Neural progenitor cell (in vitro differentiated cells): ENCODE measurements around the gene RASL10A. TPM values are rescaled to one million over a fixed set of nuclear protein-coding genes. Genes with fewer than 3 reads are reported as not detected.

Experiments
- DNase-seq: peaks from one replicate; pipeline ENCODE4 v3.0.0-alpha.2; 2016; ENCODE audit warnings: low spot score
- H2AFZ ChIP-seq: fragments of 200-600 bp; sonication (generic); replicated peaks from 2 replicates; pipeline ENCODE4 v1.6.1; 2016; ENCODE audit warnings: antibody characterized with exemption
- H3F3A ChIP-seq: fragments of 200-600 bp; sonication (generic); 2 replicates; pipeline ENCODE4 v1.6.1; 2016; ENCODE audit warnings: antibody characterized with exemption, low read depth
- H3K27ac ChIP-seq: fragments of 200-600 bp; sonication (generic); 2 replicates; pipeline ENCODE4 v1.5.1; 2016; ENCODE audit warnings: mild to moderate bottlenecking
- H3K27me3 ChIP-seq: fragments of 200-600 bp; sonication (generic); 2 replicates; pipeline ENCODE4 v1.6.1; 2016; ENCODE audit warnings: mild to moderate bottlenecking, moderate library complexity
- H3K36me3 ChIP-seq: fragments of 200-600 bp; sonication (generic); 2 replicates; pipeline ENCODE4 v1.5.1; 2016
- H3K4me1 ChIP-seq: fragments of 200-600 bp; sonication (generic); 2 replicates; pipeline ENCODE4 v1.6.1; 2016; ENCODE audit warnings: mixed run types
- H3K4me2 ChIP-seq: fragments of 200-600 bp; sonication (generic); 2 replicates; pipeline ENCODE4 v1.6.1; 2016
- H3K4me3 ChIP-seq: fragments of 200-600 bp; sonication (generic); 2 replicates; pipeline ENCODE4 v1.5.1; 2016
- H3K79me2 ChIP-seq: fragments of 200-600 bp; sonication (generic); 2 replicates; pipeline ENCODE4 v1.6.1; 2016; ENCODE audit warnings: low read depth
- H3K9ac ChIP-seq: fragments of 200-600 bp; sonication (generic); 2 replicates; pipeline ENCODE4 v1.6.1; 2016
- H3K9me3 ChIP-seq: fragments of 200-600 bp; sonication (generic); 2 replicates; pipeline ENCODE4 v1.5.1; 2016; ENCODE audit warnings: low read depth
- H4K20me1 ChIP-seq: fragments of 200-600 bp; sonication (generic); 2 replicates; pipeline ENCODE4 v1.6.1; 2016; ENCODE audit warnings: low read depth
- H3K27ac Mint-ChIP-seq: 3 replicates; pipeline ENCODE4 v1.8.0; 2021; ENCODE audit warnings: mixed read lengths
- H3K27me3 Mint-ChIP-seq: 2 replicates; pipeline ENCODE4 v1.8.0; 2022; ENCODE audit warnings: low read depth, mild to moderate bottlenecking, inconsistent platforms, moderate library complexity, mixed read lengths; ENCODE audit not compliant: insufficient read depth
- H3K36me3 Mint-ChIP-seq: 3 replicates; pipeline ENCODE4 v1.8.0; 2021; ENCODE audit warnings: mixed read lengths
- H3K4me1 Mint-ChIP-seq: 3 replicates; pipeline ENCODE4 v1.8.0; 2021; ENCODE audit warnings: mixed read lengths
- H3K4me3 Mint-ChIP-seq: 3 replicates; pipeline ENCODE4 v1.8.0; 2021; ENCODE audit warnings: mild to moderate bottlenecking, moderate library complexity, mixed read lengths
- H3K9me3 Mint-ChIP-seq: 3 replicates; pipeline ENCODE4 v1.8.0; 2020; ENCODE audit warnings: mixed read lengths
- EZH2 ChIP-seq: fragments of 200-600 bp; sonication (generic); IDR thresholded peaks from 2 replicates; pipeline ENCODE4 v1.6.1; 2017; ENCODE audit warnings: antibody characterized with exemption, mild to moderate bottlenecking, moderate library complexity
- EZH2phosphoT487 ChIP-seq: fragments of 200-600 bp; sonication (generic); IDR thresholded peaks from 2 replicates; pipeline ENCODE4 v1.6.1; 2017; ENCODE audit warnings: antibody characterized with exemption
- total RNA-seq: library from RNA; depleted of rRNA; stranded (reverse); fragments of >200 nt; gene quantifications from 2 replicates; pipeline ENCODE4 v1.2.3, GENCODE V29; 2015; ENCODE audit warnings: low replicate concordance
- TF ChIP-seq, protein P1 (sequence below): fragments of 200-600 bp; sonication (generic); IDR thresholded peaks from 2 replicates; pipeline ENCODE4 v1.5.1; 2017; ENCODE audit warnings: antibody characterized with exemption, mild to moderate bottlenecking

Gene RASL10A
- total RNA-seq, 1 donor from 2014 or later = 0.26 TPM

DNA sequence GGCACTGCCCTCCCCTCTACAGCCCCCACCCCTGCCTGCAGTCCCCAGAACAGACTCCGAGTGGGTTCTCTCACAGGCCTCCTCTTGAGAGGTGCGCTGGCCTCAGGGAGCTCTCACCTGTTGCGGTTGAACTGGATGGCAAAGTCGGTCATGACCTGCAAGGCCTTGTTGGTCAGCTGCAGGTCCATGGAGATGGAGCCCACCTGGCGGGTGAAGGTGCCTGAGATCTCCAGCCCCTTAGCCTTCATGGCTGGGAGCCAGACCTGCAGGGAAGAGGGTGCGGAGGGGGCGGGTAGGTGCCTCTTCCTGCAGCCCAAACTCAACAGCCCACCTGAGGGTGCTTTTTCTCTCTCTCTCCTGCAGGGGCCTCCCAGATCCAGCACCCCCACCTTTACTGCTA, 18.7 kb upstream of the RASL10A start:
- Histone ChIP-seq H3K79me2 (no peaks in the 10 kb centered on the region), H3K36me3 (no peaks in the 10 kb centered on the region), H4K20me1 (no peaks in the 10 kb centered on the region), H3F3A (no peaks in the 10 kb centered on the region), H3K4me1 (no peaks in the 10 kb centered on the region), H3K27ac (no peak overlapping the region), H3K4me2 (no peak overlapping the region), H2AFZ (no peak overlapping the region), H3K9me3 (no peaks in the 10 kb centered on the region), H3K9ac (no peak overlapping the region), H3K4me3 (no peak overlapping the region), H3K27me3 (no peaks in the 10 kb centered on the region)
- H3K27me3 Mint-ChIP-seq = peaks cover 4% of the 10 kb centered on the region
- no peak overlapping the region for H3K27ac Mint-ChIP-seq
- H3K4me3 Mint-ChIP-seq = no peak overlapping the region
- TF ChIP-seq, protein P1, sequence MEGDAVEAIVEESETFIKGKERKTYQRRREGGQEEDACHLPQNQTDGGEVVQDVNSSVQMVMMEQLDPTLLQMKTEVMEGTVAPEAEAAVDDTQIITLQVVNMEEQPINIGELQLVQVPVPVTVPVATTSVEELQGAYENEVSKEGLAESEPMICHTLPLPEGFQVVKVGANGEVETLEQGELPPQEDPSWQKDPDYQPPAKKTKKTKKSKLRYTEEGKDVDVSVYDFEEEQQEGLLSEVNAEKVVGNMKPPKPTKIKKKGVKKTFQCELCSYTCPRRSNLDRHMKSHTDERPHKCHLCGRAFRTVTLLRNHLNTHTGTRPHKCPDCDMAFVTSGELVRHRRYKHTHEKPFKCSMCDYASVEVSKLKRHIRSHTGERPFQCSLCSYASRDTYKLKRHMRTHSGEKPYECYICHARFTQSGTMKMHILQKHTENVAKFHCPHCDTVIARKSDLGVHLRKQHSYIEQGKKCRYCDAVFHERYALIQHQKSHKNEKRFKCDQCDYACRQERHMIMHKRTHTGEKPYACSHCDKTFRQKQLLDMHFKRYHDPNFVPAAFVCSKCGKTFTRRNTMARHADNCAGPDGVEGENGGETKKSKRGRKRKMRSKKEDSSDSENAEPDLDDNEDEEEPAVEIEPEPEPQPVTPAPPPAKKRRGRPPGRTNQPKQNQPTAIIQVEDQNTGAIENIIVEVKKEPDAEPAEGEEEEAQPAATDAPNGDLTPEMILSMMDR = no peak
- no peak for TF ChIP-seq EZH2phosphoT487
- no peak for TF ChIP-seq EZH2
- H3K36me3 Mint-ChIP-seq = peaks cover 27% of the 10 kb centered on the region
- no peaks in the 10 kb centered on the region for H3K9me3 Mint-ChIP-seq
- no peak for DNase-seq
- H3K4me1 Mint-ChIP-seq = peaks cover 2% of the 10 kb centered on the region

DNA sequence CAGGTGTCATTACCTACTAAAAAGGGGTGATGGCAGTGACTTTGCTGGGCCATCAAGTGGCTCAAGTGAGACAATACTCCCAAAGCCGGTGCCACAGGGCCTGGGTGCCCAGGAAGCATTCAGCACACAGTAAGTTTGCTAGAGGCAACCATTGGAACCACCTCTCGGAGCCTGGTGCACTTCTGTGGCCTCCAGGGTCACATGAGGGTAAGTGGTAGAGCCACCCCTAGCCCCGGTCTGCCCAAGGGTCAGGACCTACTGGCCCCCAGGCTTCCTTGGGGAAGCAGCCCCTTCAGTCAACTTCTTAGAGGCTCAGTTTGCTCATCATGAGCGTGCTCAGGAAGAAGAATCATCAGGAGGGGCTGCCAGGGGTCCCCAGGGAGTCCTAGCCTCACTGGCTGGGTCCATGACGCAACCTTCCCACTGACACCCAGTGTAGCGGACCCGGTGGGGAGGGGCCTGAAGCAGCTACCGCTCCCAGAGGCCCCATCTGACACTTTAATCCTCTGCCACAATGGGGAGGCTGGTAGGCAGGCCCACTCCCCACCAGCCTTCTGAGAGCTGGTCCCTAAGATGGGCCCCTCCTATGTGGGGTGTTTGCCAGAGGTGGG, 17.5 kb upstream of the RASL10A start:
- Histone ChIP-seq H3K36me3 (no peaks in the 10 kb centered on the region), H3K9me3 (no peaks in the 10 kb centered on the region), H3F3A (no peaks in the 10 kb centered on the region), H3K27ac (no peak overlapping the region), H4K20me1 (no peaks in the 10 kb centered on the region), H3K4me2 (no peak overlapping the region), H3K4me3 (no peak overlapping the region), H3K9ac (no peak overlapping the region), H3K27me3 (no peaks in the 10 kb centered on the region), H3K79me2 (no peaks in the 10 kb centered on the region), H2AFZ (no peak overlapping the region), H3K4me1 (no peaks in the 10 kb centered on the region)
- H3K4me3 Mint-ChIP-seq = no peak overlapping the region
- H3K4me1 Mint-ChIP-seq = peaks cover 2% of the 10 kb centered on the region
- no peak for DNase-seq
- TF ChIP-seq, protein P1 = no peak
- TF ChIP-seq EZH2 = no peak
- no peak for TF ChIP-seq EZH2phosphoT487
- H3K27me3 Mint-ChIP-seq = peaks cover 4% of the 10 kb centered on the region
- H3K9me3 Mint-ChIP-seq = no peaks in the 10 kb centered on the region
- no peak overlapping the region for H3K27ac Mint-ChIP-seq
- peaks cover 19% of the 10 kb centered on the region for H3K36me3 Mint-ChIP-seq

DNA sequence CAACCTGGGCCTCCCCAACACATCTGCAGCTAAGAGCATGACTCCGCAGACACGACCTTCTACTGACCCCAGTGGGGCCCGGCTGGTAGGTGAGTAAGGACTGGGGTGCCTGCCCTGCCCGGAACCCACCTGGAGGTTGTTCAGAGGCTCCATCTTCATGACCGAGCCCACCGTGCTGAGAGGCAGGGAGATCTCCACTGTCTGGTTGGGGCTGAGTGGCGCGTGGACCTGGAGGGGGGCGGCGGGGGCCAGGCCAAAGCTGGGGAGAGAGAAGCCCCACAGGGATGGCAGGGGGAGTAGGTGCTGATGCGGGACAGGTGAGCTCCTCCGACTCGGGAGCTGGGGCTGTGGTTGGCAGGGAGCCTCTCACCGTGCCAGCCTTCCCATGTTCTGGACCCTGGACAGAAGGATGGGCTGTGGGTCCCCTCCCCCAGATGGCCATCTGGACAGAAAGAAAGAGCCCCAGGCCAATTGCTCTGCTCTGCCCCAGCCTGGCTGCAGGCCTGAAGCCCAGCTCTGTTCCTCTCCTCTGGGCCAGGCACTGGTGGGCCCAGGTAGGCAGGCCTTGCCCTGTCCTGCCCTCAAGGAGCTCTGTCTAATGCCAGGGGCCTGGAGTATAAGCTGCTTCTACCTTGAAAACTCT, 16.3 kb upstream of the RASL10A start:
- Mint-ChIP-seq H3K4me3 (no peak overlapping the region), H3K27me3 (peaks cover 2% of the 10 kb centered on the region), H3K27ac (no peak overlapping the region), H3K9me3 (no peaks in the 10 kb centered on the region), H3K36me3 (peaks cover 16% of the 10 kb centered on the region), H3K4me1 (peaks cover 2% of the 10 kb centered on the region)
- DNase-seq = no peak
- Histone ChIP-seq H3K4me2 (no peak overlapping the region), H4K20me1 (no peaks in the 10 kb centered on the region), H3K27ac (no peak overlapping the region), H3K4me3 (no peak overlapping the region), H3K4me1 (no peaks in the 10 kb centered on the region), H2AFZ (no peak overlapping the region), H3K36me3 (no peaks in the 10 kb centered on the region), H3K27me3 (no peaks in the 10 kb centered on the region), H3K79me2 (no peaks in the 10 kb centered on the region), H3K9ac (no peak overlapping the region), H3F3A (no peaks in the 10 kb centered on the region), H3K9me3 (no peaks in the 10 kb centered on the region)
- TF ChIP-seq EZH2 (no peak), EZH2phosphoT487 (no peak)
- TF ChIP-seq, protein P1 = no peak
